IMR-90 (cell line): ENCODE results near the gene FBXO33. TPM values are rescaled to one million over a fixed set of nuclear protein-coding genes. Genes with fewer than 3 reads are reported as not detected.

Experiments used
- ATAC-seq: fragments of 200-7000 bp; cut with Tn5 transposase; 2 replicates; pipeline ENCODE4 v1.9.1; 2020; ENCODE audit warnings: low read depth, mild to moderate bottlenecking, moderate library complexity
- BruUV-seq: library from RNA; stranded (reverse); fragments of 400-500 nt; replicated peaks from 2 replicates; lab custom pipeline; 2021; lab: Mats Ljungman, UMichigan
- CTCF ChIA-PET: fragments of 300-600 bp; formaldehyde crosslinking; extraction: SDS; loops from one replicate; lab custom pipeline; 2021; ENCODE audit warnings: antibody characterized with exemption; lab: Yijun Ruan, JAX
- POLR2A ChIA-PET: fragments of 300-600 bp; sonication (Branson Sonifier 250); formaldehyde crosslinking; loops from one replicate; lab custom pipeline; 2022; ENCODE audit warnings: antibody characterized with exemption; ENCODE audit not compliant: unreplicated experiment; lab: Charles Lee
- DNase-seq: peaks from one replicate; pipeline ENCODE4 v3.0.0; 2013
- H2AFZ ChIP-seq: replicated peaks from 2 replicates; pipeline ENCODE3; 2013; ENCODE audit warnings: low read length, mild to moderate bottlenecking; ENCODE audit not compliant: poor library complexity
- H2AK5ac ChIP-seq: 2 replicates; pipeline ENCODE4 v1.6.1; 2013; ENCODE audit warnings: low read depth, low read length, inconsistent platforms
- H2AK9ac ChIP-seq: replicated peaks from 2 replicates; pipeline ENCODE3; 2013; ENCODE audit warnings: mild to moderate bottlenecking, low read depth, low read length, moderate library complexity; ENCODE audit not compliant: poor library complexity
- H2BK120ac ChIP-seq: 2 replicates; pipeline ENCODE4 v1.6.1; 2013; ENCODE audit warnings: low read depth, low read length, inconsistent platforms
- H2BK15ac ChIP-seq: 3 replicates; pipeline ENCODE4 v1.6.1; 2013; ENCODE audit warnings: low read depth, low read length, inconsistent platforms
- H2BK20ac ChIP-seq: 2 replicates; pipeline ENCODE4 v1.6.1; 2013; ENCODE audit warnings: low read depth, mild to moderate bottlenecking, inconsistent platforms, low read length, moderate library complexity
- H2BK5ac ChIP-seq: 2 replicates; pipeline ENCODE4 v1.6.1; 2013; ENCODE audit warnings: mild to moderate bottlenecking, low read depth, low read length, inconsistent platforms; ENCODE audit not compliant: poor library complexity, severe bottlenecking
- H3K14ac ChIP-seq: replicated peaks from 2 replicates; pipeline ENCODE4 v1.6.1; 2013; ENCODE audit warnings: low read depth, low read length, inconsistent platforms
- H3K18ac ChIP-seq: 2 replicates; pipeline ENCODE4 v1.6.1; 2013; ENCODE audit warnings: low read depth, low read length, control low read depth
- H3K23ac ChIP-seq: 2 replicates; pipeline ENCODE4 v1.6.1; 2013; ENCODE audit warnings: low read depth, low read length, inconsistent platforms
- H3K27ac ChIP-seq: 2 replicates; pipeline ENCODE4 v1.5.1; 2013; ENCODE audit warnings: mild to moderate bottlenecking, control low read depth, low read length; ENCODE audit not compliant: insufficient read depth
- H3K27me3 ChIP-seq: 2 replicates; pipeline ENCODE4 v1.6.1; 2013; ENCODE audit warnings: low read length; ENCODE audit not compliant: control insufficient read depth, insufficient read depth
- H3K36me3 ChIP-seq: 2 replicates; pipeline ENCODE4 v1.6.1; 2013; ENCODE audit warnings: low read length, mixed read lengths; ENCODE audit not compliant: control insufficient read depth, insufficient read depth
- H3K4ac ChIP-seq: 2 replicates; pipeline ENCODE4 v1.6.1; 2013; ENCODE audit warnings: low read depth, low read length, inconsistent platforms
- H3K4me1 ChIP-seq: 2 replicates; pipeline ENCODE4 v1.6.1; 2013; ENCODE audit warnings: low read length, mixed read lengths; ENCODE audit not compliant: control insufficient read depth, insufficient read depth
- H3K4me2 ChIP-seq: 2 replicates; pipeline ENCODE4 v1.6.1; 2013; ENCODE audit warnings: low read depth, mild to moderate bottlenecking, control low read depth, low read length, moderate library complexity
- H3K4me3 ChIP-seq: 2 replicates; pipeline ENCODE4 v1.5.1; 2013; ENCODE audit warnings: low read depth, mild to moderate bottlenecking, control low read depth, low read length, moderate library complexity; ENCODE audit not compliant: insufficient read depth
- H3K56ac ChIP-seq: 2 replicates; pipeline ENCODE4 v1.6.1; 2013; ENCODE audit warnings: low read length, inconsistent platforms; ENCODE audit not compliant: insufficient read depth; ENCODE audit errors: extremely low read depth
- H3K79me1 ChIP-seq, 2 experiments: 2 replicates each; pipeline ENCODE4 v1.6.1; 2013; ENCODE audit warnings: low read length in 2 of 2, inconsistent platforms in 1 of 2, low read depth in 1 of 2
- H3K9ac ChIP-seq: 2 replicates; pipeline ENCODE4 v1.6.1; 2013; ENCODE audit warnings: low read depth, low read length, control low read depth
- H3K9me1 ChIP-seq: 2 replicates; pipeline ENCODE4 v1.6.1; 2013; ENCODE audit warnings: low read length, inconsistent platforms; ENCODE audit not compliant: insufficient read depth
- H3K9me3 ChIP-seq: 2 replicates; pipeline ENCODE4 v1.6.1; 2013; ENCODE audit warnings: low read length; ENCODE audit not compliant: control insufficient read depth, insufficient read depth
- H4K20me1 ChIP-seq: 2 replicates; pipeline ENCODE4 v1.6.1; 2013; ENCODE audit warnings: low read length, inconsistent platforms; ENCODE audit not compliant: insufficient read depth
- H4K5ac ChIP-seq: 2 replicates; pipeline ENCODE4 v1.6.1; 2013; ENCODE audit warnings: mild to moderate bottlenecking, low read depth, low read length, control low read depth
- H4K8ac ChIP-seq, 2 experiments: 2 replicates each; pipeline ENCODE4 v1.6.1; 2013; ENCODE audit warnings: low read depth in 2 of 2, low read length in 2 of 2, control low read depth in 1 of 2, inconsistent platforms in 1 of 2
- H4K91ac ChIP-seq: 2 replicates; pipeline ENCODE4 v1.6.1; 2013; ENCODE audit warnings: low read depth, low read length, inconsistent platforms; ENCODE audit not compliant: insufficient read depth
- CEBPB ChIP-seq: IDR thresholded peaks from 2 replicates; pipeline ENCODE4 v1.6.1; 2012; ENCODE audit warnings: low read depth, low read length, improper control_type of control experiment
- MAFK ChIP-seq: IDR thresholded peaks from 2 replicates; pipeline ENCODE4 v1.6.1; 2012; ENCODE audit warnings: low read depth, low read length, improper control_type of control experiment
- MAZ ChIP-seq: IDR thresholded peaks from 2 replicates; pipeline ENCODE4 v1.6.1; 2012; ENCODE audit warnings: low read depth, mild to moderate bottlenecking, low read length, improper control_type of control experiment, moderate library complexity, borderline replicate concordance
- POLR2A ChIP-seq: IDR thresholded peaks from 2 replicates; pipeline ENCODE4 v1.6.1; 2012; ENCODE audit warnings: mild to moderate bottlenecking, low read depth, low read length
- RCOR1 ChIP-seq: IDR thresholded peaks from 2 replicates; pipeline ENCODE4 v1.6.1; 2012; ENCODE audit warnings: mild to moderate bottlenecking, low read length, improper control_type of control experiment; ENCODE audit not compliant: insufficient replicate concordance
- SMC3 ChIP-seq: fragments of 150-350 bp; IDR thresholded peaks from 2 replicates; pipeline ENCODE4 v1.6.1; 2016; ENCODE audit warnings: low read depth, mild to moderate bottlenecking, antibody characterized with exemption, low read length, moderate library complexity
- WGBS, 2 experiments: methylation state at CpG; one replicate each; pipeline versions ENCODE4 v1.1.5 to v1.1.7; 2013; ENCODE audit warnings: missing lambda C conversion rate in 2 of 2; ENCODE audit not compliant: insufficient read length in 1 of 2; ENCODE audit errors: extremely low coverage in 2 of 2; 5-methylcytosine and 5-hydroxymethylcytosine counted together
- dilution Hi-C: fragments of 300-500 bp; cut with HindIII; formaldehyde crosslinking; loops from one replicate; pipeline ENCODE4 v1.14.3; 2018; ENCODE audit warnings: low sequenced_read_pairs; ENCODE audit not compliant: unreplicated experiment
- in situ Hi-C: fragments of 300-500 bp; cut with MboI; formaldehyde crosslinking; loops from 3 replicates; pipeline ENCODE4 v1.14.3; 2019; ENCODE audit warnings: low sequenced_read_pairs, inconsistent platforms, mixed read lengths
- intact Hi-C: fragments of 100-400 bp; cut with micrococcal nuclease; formaldehyde crosslinking; loops from 2 replicates; pipeline ENCODE4 v1.10.0; 2022
- polyA plus RNA-seq, 3 experiments: library from polyadenylated mRNA; depleted of rRNA; stranded (reverse); fragments of >200 nt; gene quantifications; 2 replicates each; pipeline ENCODE4 v1.2.3, GENCODE V29; 2012; ENCODE audit warnings: low replicate concordance in 1 of 3
- total RNA-seq: library from RNA; depleted of rRNA; stranded (reverse); fragments of >200 nt; gene quantifications from 2 replicates; pipeline ENCODE4 v1.2.3, GENCODE V29; 2012
- TF ChIP-seq, protein P1 (sequence below): fragments of 150-350 bp; IDR thresholded peaks from 2 replicates; pipeline ENCODE4 v1.6.1; 2016; ENCODE audit warnings: low read depth, mild to moderate bottlenecking, low read length, moderate library complexity, borderline replicate concordance

Gene FBXO33
- total and polyA plus RNA-seq, 2 of the 4 experiments (the other 2 are of a cell fraction), result 7.6 to 10.0 TPM

DNA sequence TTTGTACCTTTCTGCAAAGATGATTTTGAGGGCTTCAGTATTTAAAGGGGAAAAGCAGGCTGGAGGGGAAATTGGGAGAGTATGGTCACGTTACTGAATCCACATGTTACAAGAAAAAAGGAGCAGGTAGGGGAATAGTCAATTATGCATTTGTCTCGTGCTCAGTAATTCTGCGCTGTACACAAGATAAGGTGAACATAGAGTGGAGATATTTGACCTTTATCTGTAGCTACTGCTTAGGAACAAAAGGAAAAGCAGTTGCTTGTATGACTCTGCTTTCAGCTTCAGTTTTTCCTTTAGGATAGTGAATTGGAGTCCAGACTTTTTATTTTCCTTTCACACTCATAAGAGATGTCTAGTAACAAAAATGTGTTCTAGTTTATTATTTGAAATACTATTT, 49.8 kb downstream of the FBXO33 start:
- H3K56ac ChIP-seq, result no peak overlapping the region
- CTCF ChIA-PET, result no interaction called here

More for the DNA sequence above, 49.8 kb downstream of the FBXO33 start:
- no peak overlapping the region for H3K4ac ChIP-seq
- no peak overlapping the region for H3K4me2 ChIP-seq
- TF ChIP-seq POLR2A (no peak), CEBPB (no peak), MAZ (no peak), MAFK (no peak), SMC3 (no peak), RCOR1 (no peak)
- TF ChIP-seq, protein P1, sequence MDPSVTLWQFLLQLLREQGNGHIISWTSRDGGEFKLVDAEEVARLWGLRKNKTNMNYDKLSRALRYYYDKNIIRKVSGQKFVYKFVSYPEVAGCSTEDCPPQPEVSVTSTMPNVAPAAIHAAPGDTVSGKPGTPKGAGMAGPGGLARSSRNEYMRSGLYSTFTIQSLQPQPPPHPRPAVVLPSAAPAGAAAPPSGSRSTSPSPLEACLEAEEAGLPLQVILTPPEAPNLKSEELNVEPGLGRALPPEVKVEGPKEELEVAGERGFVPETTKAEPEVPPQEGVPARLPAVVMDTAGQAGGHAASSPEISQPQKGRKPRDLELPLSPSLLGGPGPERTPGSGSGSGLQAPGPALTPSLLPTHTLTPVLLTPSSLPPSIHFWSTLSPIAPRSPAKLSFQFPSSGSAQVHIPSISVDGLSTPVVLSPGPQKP, result no peak
- no peak overlapping the region for H2BK120ac ChIP-seq
- no peak overlapping the region for H2AK9ac ChIP-seq
- dilution Hi-C loops, result no loop called here
- H2BK20ac ChIP-seq, result no peak overlapping the region
- no peak overlapping the region for H2AFZ ChIP-seq
- H4K91ac ChIP-seq, result no peak overlapping the region
- no TSS peak for BruUV-seq
- H3K9ac ChIP-seq, result no peak overlapping the region
- H3K14ac ChIP-seq, result no peak overlapping the region
- no peak overlapping the region for H4K5ac ChIP-seq
- H2BK5ac ChIP-seq, result no peak overlapping the region
- no peak overlapping the region for H2AK5ac ChIP-seq
- no peak overlapping the region for H3K27ac ChIP-seq
- ATAC-seq (no peak), DNase-seq (no peak)
- H3K9me1 ChIP-seq, result no peaks in the 10 kb centered on the region
- intact Hi-C loops, result no loop called here
- no peak overlapping the region for H3K4me3 ChIP-seq
- POLR2A ChIA-PET, result no interaction called here
- no peak overlapping the region for H2BK15ac ChIP-seq
- no peaks in the 10 kb centered on the region; a peak in 1 of 4 replicates for H3K79me1 ChIP-seq
- no peak overlapping the region for H4K8ac ChIP-seq
- no peak overlapping the region for H3K23ac ChIP-seq
- 76% methylated on average over 2 of the region's 3 CpGs; no CpG with 5 or more reads in 1 of the 2 experiments for WGBS, 2 experiments
- H4K20me1 ChIP-seq, result no peaks in the 10 kb centered on the region
- H3K18ac ChIP-seq, result no peak overlapping the region
- no peaks in the 10 kb centered on the region for H3K27me3 ChIP-seq
- H3K9me3 ChIP-seq, result no peaks in the 10 kb centered on the region
- in situ Hi-C loops, result no loop called here
- H3K36me3 ChIP-seq, result no peaks in the 10 kb centered on the region
- no peaks in the 10 kb centered on the region for H3K4me1 ChIP-seq
